GM10847 (cell line): Measurements from ENCODE around the gene PRIM2.

ENCODE experiments used
- POLR2A ChIP-seq: IDR thresholded peaks from 2 replicates; pipeline ENCODE4 v1.6.1; 2011; ENCODE audit not compliant: insufficient read length; ENCODE audit errors: extremely low read depth

Gene PRIM2

DNA sequence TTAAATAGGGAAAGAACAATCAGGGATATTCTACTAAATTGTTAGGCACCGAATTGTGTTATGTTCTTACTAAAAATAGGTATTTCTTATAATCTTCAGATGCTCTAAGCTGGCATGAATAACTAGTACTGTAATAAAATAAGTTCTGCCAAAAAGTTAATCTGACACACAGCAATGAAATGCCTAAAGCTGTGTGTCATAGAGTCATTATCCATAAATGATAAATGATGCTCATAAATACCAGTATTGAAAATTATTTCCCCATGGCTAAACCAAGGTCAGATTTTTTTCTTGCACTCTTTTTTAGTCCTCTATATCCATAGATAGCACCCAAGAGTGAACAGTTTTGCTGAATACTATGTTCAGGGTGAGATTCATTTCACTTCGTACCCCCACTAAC lies 11.7 kb upstream of the PRIM2 start:
- TF ChIP-seq POLR2A = no peak

DNA sequence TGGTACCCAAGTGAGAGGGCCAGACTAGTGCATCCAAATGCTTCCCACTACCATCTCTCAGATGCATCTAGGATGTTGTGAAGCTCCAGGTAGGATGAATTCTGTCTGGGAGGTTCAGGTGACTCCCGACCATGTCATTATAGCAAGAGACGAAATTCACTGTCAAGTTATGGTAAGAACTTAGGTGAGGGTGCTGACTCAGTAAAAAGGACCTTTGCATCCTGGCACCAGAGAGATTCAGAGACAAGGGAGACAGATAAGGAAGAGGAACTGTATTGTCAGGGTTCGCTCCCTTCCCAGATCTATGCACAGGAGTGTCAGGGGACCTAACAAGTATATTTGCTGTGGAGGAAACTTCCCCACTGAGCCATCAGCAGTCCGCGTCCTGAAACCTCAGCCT lies 11.2 kb upstream of the PRIM2 start:
- no peak for TF ChIP-seq POLR2A

- no peak for TF ChIP-seq POLR2A
Measured at GRCh38 chr6:57307850-57308249, 9.6 kb upstream of the PRIM2 start.

- TF ChIP-seq POLR2A = no peak
Measured at GRCh38 chr6:57310817-57311157, 6.6 kb upstream of the PRIM2 start.

DNA sequence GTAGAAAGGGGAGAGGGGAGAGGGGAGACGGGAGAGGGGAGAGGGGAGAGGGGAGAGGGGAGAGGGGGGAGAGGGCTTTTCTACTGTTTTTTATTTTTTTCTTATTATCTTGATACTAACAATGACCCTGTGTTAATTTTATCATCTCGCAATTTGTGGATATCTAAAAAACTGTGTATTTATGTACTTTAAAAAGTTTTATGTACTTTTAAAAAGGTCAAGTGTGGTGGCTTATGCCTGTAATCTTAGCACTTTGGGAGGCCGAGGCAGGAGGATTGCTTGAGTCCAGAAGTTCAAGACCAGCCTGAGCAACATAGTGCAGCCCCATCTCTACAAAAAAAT lies 5.5 kb upstream of the PRIM2 start:
- TF ChIP-seq POLR2A = no peak

- no peak for TF ChIP-seq POLR2A
Measured at GRCh38 chr6:57313009-57313408, 4.4 kb upstream of the PRIM2 start.

DNA sequence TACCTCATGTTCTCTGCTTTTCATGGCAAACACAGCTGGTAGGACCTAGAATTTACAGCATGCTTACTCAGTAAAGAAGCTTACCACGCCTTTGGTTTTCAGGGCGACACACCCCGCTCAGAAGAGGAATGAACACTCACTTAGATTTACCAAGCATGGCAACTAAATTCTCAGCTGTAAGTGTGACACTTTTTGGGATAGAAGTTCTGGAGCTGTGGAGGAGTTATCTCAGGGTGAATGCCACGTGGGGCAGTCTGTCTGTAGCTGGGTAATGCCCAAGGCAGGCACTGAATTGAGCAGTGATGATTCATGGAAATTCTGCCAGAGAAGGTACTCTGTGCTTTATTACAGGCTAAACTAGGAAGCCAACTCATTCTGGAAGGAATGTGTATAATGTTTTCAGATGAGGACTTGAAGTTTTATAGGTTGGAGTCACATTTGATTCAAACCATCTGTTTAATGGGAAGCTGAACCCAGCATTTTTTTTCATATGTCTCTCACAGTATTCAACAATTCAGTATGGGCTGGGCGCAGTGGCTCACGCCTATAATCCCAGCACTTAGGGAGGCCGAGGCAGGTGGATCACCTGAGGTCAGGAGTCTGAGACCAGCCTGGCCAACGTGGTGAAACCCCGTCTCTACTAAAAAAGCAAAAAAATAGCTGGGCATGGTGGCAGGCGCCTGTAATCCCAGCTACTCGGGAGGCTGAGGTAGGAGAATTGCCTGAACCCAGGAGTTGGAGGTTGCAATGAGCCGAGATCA lies 3.5 kb upstream of the PRIM2 start:
- no peak for TF ChIP-seq POLR2A

DNA sequence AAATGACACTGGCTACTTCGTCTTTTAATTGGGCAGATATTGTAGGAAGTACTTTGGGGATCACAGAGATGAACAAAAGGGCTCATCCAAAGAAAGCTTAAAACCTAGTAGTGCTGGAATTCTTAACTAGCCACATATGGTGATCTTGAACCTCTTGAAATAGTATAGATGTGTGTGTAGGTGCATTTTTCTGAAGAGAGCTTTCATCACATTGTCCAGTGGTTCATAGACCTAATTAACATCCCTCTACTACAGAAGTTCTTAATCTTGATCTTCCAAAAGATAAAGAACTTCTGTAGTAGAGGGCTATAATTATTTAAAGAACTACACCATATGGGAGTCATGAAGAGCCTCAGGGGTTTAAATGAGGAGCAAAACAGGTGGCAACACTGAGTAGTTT lies 2.3 kb upstream of the PRIM2 start:
- TF ChIP-seq POLR2A = no peak

DNA sequence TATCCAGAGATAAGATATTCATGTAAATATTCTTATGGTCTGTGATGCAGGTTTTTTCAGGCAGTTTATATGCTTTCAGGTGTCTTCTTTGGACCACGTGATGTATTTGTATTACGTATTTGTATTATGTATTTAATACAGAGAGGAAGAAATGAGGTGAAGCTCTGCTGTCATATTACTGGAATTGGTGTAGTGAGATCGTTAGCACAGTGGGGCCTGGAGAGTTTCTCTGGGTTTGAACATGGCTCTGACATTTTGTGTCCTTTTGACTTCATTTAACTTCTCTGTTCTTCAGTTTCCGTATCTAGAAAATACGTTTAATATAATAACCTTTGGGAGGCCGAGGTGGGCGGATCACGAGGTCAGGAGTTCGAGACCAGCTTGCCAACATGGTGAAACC lies 1.6 kb upstream of the PRIM2 start:
- no peak for TF ChIP-seq POLR2A

DNA sequence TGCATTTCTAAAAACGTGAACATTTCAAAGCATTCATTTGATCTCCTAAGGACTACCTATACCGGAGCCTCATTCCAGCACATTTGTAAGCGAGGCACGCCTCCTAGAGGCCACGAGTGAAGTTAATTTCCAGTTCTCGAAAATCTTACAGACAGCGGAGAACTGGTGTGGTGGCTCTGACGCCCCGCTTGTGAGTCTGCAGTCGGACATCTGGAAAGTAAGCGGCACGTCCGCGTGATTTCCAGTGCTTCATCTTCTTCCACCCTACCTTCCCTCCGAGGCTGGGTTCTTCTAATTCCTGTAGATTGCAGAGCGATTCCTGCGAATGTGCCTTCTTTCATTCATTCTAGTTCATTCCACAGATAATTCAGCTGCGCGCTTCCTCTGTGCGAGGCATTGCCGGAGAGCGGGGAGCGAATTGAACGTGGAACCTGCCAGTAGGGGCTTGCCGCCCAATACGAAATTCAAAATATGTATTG lies 810 bp upstream of the PRIM2 start:
- TF ChIP-seq POLR2A = no peak

DNA sequence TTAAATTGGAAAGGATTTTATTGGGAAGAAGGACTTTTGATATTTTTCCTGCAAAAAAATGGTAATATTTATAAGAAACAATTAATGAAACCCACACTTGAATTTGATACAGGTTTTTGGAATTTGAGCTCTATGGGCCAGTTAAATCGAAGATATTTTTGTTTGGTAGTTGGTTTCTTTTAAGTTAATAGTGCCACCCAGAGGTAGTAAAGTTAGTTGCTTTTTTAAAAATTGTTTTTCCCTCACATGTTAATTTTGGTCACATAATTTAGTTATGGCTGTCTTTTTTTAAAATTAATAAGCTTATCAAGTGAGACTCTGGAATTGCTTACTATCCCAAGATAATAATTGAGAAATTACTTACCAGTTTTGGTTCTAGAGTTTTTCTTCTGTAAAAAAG lies 7.1 kb downstream of the PRIM2 start:
- no peak for TF ChIP-seq POLR2A

DNA sequence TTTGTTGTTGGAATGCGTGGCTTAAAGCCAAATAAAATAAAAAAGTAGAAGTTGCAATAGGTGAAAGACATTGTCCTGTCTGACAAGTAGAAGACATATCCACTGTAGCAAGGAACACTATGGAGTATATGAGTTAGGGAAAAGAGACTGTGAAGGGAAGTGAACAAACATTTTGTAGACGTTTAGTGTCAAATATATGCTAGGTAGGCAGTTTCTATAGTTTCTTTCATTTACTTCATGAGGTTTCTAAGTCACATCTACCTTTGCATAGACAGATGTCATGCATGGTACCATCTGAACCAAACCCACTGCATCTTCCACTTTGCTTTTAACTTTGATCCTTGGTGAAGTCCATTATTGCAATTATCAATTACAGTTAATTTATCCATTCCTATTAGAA lies 9.9 kb downstream of the PRIM2 start:
- no peak for TF ChIP-seq POLR2A

DNA sequence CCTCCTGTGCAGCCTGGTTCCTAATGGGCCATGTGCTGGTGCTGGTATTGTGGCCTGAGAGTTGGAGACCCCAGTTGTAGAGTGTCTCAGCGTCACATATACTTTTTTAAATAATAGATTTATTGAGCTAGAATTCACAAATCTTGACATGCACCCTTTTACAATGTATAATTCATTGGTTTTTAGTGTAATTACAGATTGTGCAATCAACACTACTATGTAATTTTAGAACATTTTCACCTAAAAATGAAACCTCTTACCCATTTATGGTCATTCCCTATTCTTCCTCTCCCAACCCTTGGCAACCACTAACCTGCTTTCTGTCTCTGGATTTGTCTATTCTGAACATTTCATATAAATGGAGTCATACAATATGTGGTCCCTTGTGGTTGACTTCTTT lies 10.6 kb downstream of the PRIM2 start:
- TF ChIP-seq POLR2A = no peak

DNA sequence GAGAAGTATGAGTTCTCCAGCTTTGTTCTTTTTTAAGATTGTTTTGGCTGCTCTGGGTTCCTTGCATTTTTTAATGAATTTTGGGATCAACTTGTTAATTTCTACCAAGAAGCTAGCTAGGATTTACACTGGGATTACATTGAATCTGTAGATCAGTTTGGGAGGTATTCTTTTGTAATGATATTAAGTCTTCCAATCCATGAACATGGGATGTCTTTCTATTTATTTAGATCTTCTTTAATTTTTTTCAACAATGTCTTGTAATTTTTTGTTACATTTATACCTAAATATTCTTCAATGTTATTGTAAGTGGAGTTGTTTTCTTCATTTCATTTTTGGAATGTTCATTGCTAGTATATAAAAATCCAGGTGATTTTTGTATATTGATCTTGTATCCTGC lies 12.5 kb downstream of the PRIM2 start:
- no peak for TF ChIP-seq POLR2A

GRCh38 chr6:57342148-57342669 lies 24.8 kb downstream of the PRIM2 start:
- TF ChIP-seq POLR2A = no peak

DNA sequence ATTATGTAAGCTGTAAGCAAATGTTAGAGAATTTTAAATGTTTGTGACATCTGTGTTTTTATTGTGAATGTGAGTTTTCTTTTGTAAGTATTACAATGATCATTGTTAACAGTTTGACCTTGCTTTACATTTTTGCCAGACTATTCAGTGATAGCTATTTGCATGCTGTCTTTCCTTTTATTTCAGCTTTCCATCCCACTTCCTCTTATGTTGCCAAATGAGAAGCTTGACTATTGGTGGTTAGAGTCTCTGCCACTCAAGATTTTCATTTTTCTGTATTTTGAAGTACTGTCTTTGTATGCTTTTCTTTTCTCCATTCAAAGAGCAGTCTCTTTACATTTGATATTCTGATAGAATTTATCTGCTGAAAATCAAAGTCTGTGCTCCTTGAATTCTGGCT lies 104.1 kb downstream of the PRIM2 start:
- no peak for TF ChIP-seq POLR2A

- TF ChIP-seq POLR2A = no peak
Measured at GRCh38 chr6:57423468-57423867, 106.0 kb downstream of the PRIM2 start.
